Measurements from ENCODE around the gene SLC16A12. TPM values are rescaled to one million over a fixed set of nuclear protein-coding genes. Genes with fewer than 3 reads are reported as not detected.

The SLC16A12 gene
- total and polyA plus RNA-seq, 2 of the 4 experiments (the other 2 are of a cell fraction), result 1.4 to 1.6 TPM

DNA sequence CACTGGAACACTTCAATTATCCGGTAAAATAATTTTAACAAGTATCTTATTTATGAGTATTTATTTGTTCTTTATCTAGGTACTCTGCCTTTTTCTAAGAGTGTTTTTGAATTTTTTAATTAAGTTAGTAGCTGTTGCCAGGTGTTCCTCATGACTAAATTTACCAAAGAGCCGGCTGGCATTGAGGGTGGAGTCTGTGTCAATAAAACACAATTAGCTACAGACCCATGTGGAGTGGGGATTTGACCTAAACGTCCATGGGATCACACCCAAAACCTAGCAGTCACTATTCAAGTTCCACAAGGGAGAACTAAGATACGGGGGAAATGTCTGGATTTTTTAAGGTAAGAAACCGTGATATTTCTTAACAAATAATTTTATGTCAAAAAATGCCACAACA is 9.8 kb downstream of the SLC16A12 start:
- peaks cover 8% of the 10 kb centered on the region for H3K4me1 ChIP-seq (ENCODE audit: control insufficient read depth, insufficient read depth, low read length)
- no peak overlapping the region for H3K4me3 ChIP-seq (ENCODE audit: insufficient read depth, low read depth, low read length)
- H3K9me3 ChIP-seq (ENCODE audit: control insufficient read depth, insufficient read depth, low read length), result no peaks in the 10 kb centered on the region
- H2BK5ac ChIP-seq (ENCODE audit: low read depth, low read length, poor library complexity, severe bottlenecking), result no peak overlapping the region
- peaks cover 9% of the 10 kb centered on the region; the same call in 1 of the 2 replicates for H3K9me1 ChIP-seq (ENCODE audit: insufficient read depth, low read length)
- no peak overlapping the region for H3K4ac ChIP-seq (ENCODE audit: low read depth, low read length)
- no peak overlapping the region for H3K18ac ChIP-seq (ENCODE audit: low read depth, low read length)
- no CpG with 5 or more reads among the region's 5 CpGs for WGBS, 2 experiments (ENCODE audit: extremely low coverage in 2 of 2, insufficient read length in 1 of 2)
- no peak overlapping the region for H3K9ac ChIP-seq (ENCODE audit: low read depth, low read length)
- no peak overlapping the region for H2AK5ac ChIP-seq (ENCODE audit: low read depth, low read length)
- H2BK20ac ChIP-seq (ENCODE audit: low read depth, low read length), result no peak overlapping the region
- no peak overlapping the region for H3K56ac ChIP-seq (ENCODE audit: extremely low read depth, insufficient read depth, low read length)
- dilution Hi-C loops (cut with HindIII; ENCODE audit: low sequenced_read_pairs, unreplicated experiment) (no loop called here), intact Hi-C loops (cut with micrococcal nuclease) (no loop called here), in situ Hi-C loops (cut with MboI; ENCODE audit: low sequenced_read_pairs) (no loop called here)
- no peak overlapping the region for H4K91ac ChIP-seq (ENCODE audit: insufficient read depth, low read depth, low read length)
- no peaks in the 10 kb centered on the region for H3K36me3 ChIP-seq (ENCODE audit: control insufficient read depth, insufficient read depth, low read length)
- H3K14ac ChIP-seq (replicated peaks; ENCODE audit: low read depth, low read length), result no peak overlapping the region
- no peak for TF ChIP-seq FOS (IDR thresholded peaks at IDR 0.05; ENCODE audit: low read depth, low read length)
- TF ChIP-seq MAFK (IDR thresholded peaks at IDR 0.05; ENCODE audit: low read depth, low read length), result no peak
- no peak for TF ChIP-seq RAD21 (IDR thresholded peaks at IDR 0.05; ENCODE audit: low read length)
- TF ChIP-seq NFE2L2 (IDR thresholded peaks at IDR 0.05; ENCODE audit: low read depth, low read length), result no peak
- TF ChIP-seq RCOR1 (IDR thresholded peaks at IDR 0.05; ENCODE audit: insufficient replicate concordance, low read length), result no peak
- no peaks in the 10 kb centered on the region for H3K79me1 ChIP-seq (ENCODE audit: low read depth in 1 of 2, low read length in 2 of 2)
- no peak overlapping the region for H3K4me2 ChIP-seq (ENCODE audit: low read depth, low read length)
- DNase-seq (no peak), ATAC-seq (ENCODE audit: low read depth) (no peak)
- no peak overlapping the region for H4K5ac ChIP-seq (ENCODE audit: low read depth, low read length)
- no peak overlapping the region for H3K23ac ChIP-seq (ENCODE audit: low read depth, low read length)
- H3K27me3 ChIP-seq (ENCODE audit: control insufficient read depth, insufficient read depth, low read length), result no peaks in the 10 kb centered on the region
- ChIA-PET POLR2A (ENCODE audit: unreplicated experiment) (no interaction called here), CTCF (no interaction called here)
- no peak overlapping the region for H2AFZ ChIP-seq (replicated peaks; ENCODE audit: low read length, poor library complexity)
- H4K8ac ChIP-seq (ENCODE audit: low read depth in 2 of 2, low read length in 2 of 2), result no peak overlapping the region
- BruUV-seq (replicated peaks), result no TSS peak
- no peak overlapping the region for H2BK120ac ChIP-seq (ENCODE audit: low read depth, low read length)
- no peaks in the 10 kb centered on the region for H4K20me1 ChIP-seq (ENCODE audit: insufficient read depth, low read length)
- H2AK9ac ChIP-seq (replicated peaks; ENCODE audit: low read depth, low read length, poor library complexity), result no peak overlapping the region
- no peak overlapping the region for H3K27ac ChIP-seq (ENCODE audit: insufficient read depth, low read length)
- no peak overlapping the region for H2BK15ac ChIP-seq (ENCODE audit: low read depth, low read length)

Data from IMR-90 (cell line).